Astrocyte (in vitro differentiated cells and primary cell): ENCODE results near the gene IL17A. TPM values are rescaled to one million over a fixed set of nuclear protein-coding genes. Genes with fewer than 3 reads are reported as not detected.

Experiments used
- DNase-seq: peaks from one replicate; pipeline ENCODE4 v3.0.0-alpha.2; 2010; ENCODE audit warnings: low read depth
- FAIRE-seq: peaks from 2 replicates; lab custom pipeline; 2011; peaks lifted over from hg19 to GRCh38; lab: Jason Lieb, UNC
- H2AFZ ChIP-seq: 2 replicates; pipeline ENCODE4 v1.6.0; 2012; ENCODE audit warnings: low read depth, low read length, inconsistent platforms
- H3K27ac ChIP-seq: 2 replicates; pipeline ENCODE4 v1.5.1; 2011; ENCODE audit warnings: low read depth, low read length, inconsistent platforms
- H3K27me3 ChIP-seq: 2 replicates; pipeline ENCODE4 v1.6.0; 2011; ENCODE audit warnings: low read length, inconsistent platforms; ENCODE audit not compliant: insufficient read depth
- H3K36me3 ChIP-seq: 2 replicates; pipeline ENCODE4 v1.5.1; 2011; ENCODE audit warnings: low read length, inconsistent platforms; ENCODE audit not compliant: insufficient read depth
- H3K4me1 ChIP-seq: 2 replicates; pipeline ENCODE4 v1.5.1; 2011; ENCODE audit warnings: low read length, inconsistent platforms; ENCODE audit not compliant: insufficient read depth
- H3K4me2 ChIP-seq: 2 replicates; pipeline ENCODE4 v1.6.0; 2012; ENCODE audit warnings: low read length, inconsistent platforms
- H3K4me3 ChIP-seq: 2 replicates; pipeline ENCODE4 v1.5.1; 2011; ENCODE audit warnings: low read depth, mild to moderate bottlenecking, low read length, inconsistent platforms; ENCODE audit not compliant: insufficient read depth
- H3K79me2 ChIP-seq: 2 replicates; pipeline ENCODE4 v1.6.0; 2012; ENCODE audit warnings: mild to moderate bottlenecking, low read length, inconsistent platforms; ENCODE audit not compliant: insufficient read depth
- H3K9ac ChIP-seq: 2 replicates; pipeline ENCODE4 v1.6.0; 2012; ENCODE audit warnings: mild to moderate bottlenecking, low read length, inconsistent platforms
- H3K9me3 ChIP-seq: 2 replicates; pipeline ENCODE4 v1.5.1; 2012; ENCODE audit warnings: low read depth, mild to moderate bottlenecking, low read length, inconsistent platforms; ENCODE audit not compliant: insufficient read depth
- H4K20me1 ChIP-seq: 2 replicates; pipeline ENCODE4 v1.6.0; 2012; ENCODE audit warnings: low read length, inconsistent platforms; ENCODE audit not compliant: insufficient read depth
- H3K27ac Mint-ChIP-seq: one replicate; pipeline ENCODE4 v1.8.0; 2021; ENCODE audit warnings: mild to moderate bottlenecking, mixed read lengths; ENCODE audit not compliant: unreplicated experiment
- H3K27me3 Mint-ChIP-seq: one replicate; pipeline ENCODE4 v1.8.0; 2021; ENCODE audit warnings: low read depth, mixed read lengths; ENCODE audit not compliant: unreplicated experiment
- H3K36me3 Mint-ChIP-seq: one replicate; pipeline ENCODE4 v1.8.0; 2021; ENCODE audit warnings: low read depth, mixed read lengths; ENCODE audit not compliant: unreplicated experiment
- H3K4me1 Mint-ChIP-seq: one replicate; pipeline ENCODE4 v1.8.0; 2021; ENCODE audit warnings: low read depth, mixed read lengths; ENCODE audit not compliant: unreplicated experiment
- H3K4me3 Mint-ChIP-seq: one replicate; pipeline ENCODE4 v1.8.0; 2021; ENCODE audit warnings: mild to moderate bottlenecking, moderate library complexity, mixed read lengths; ENCODE audit not compliant: unreplicated experiment
- H3K9me3 Mint-ChIP-seq: one replicate; pipeline ENCODE4 v1.8.0; 2021; ENCODE audit warnings: mild to moderate bottlenecking, mixed read lengths; ENCODE audit not compliant: unreplicated experiment
- EZH2 ChIP-seq: IDR thresholded peaks from 2 replicates; pipeline ENCODE4 v1.6.1; 2012; ENCODE audit warnings: mild to moderate bottlenecking, low read length, inconsistent platforms; ENCODE audit not compliant: insufficient read depth
- total RNA-seq: library from RNA; stranded (reverse); gene quantifications from 2 replicates; pipeline ENCODE4 v1.2.1, GENCODE V29; 2021
- TF ChIP-seq, protein P1 (sequence below): IDR thresholded peaks from 2 replicates; pipeline ENCODE4 v1.5.1; 2011; ENCODE audit warnings: low read depth, mild to moderate bottlenecking, inconsistent platforms, low read length, moderate library complexity; ENCODE audit not compliant: insufficient read depth

The IL17A gene
- total RNA-seq, 1 donor from 2014 or later = not detected

DNA sequence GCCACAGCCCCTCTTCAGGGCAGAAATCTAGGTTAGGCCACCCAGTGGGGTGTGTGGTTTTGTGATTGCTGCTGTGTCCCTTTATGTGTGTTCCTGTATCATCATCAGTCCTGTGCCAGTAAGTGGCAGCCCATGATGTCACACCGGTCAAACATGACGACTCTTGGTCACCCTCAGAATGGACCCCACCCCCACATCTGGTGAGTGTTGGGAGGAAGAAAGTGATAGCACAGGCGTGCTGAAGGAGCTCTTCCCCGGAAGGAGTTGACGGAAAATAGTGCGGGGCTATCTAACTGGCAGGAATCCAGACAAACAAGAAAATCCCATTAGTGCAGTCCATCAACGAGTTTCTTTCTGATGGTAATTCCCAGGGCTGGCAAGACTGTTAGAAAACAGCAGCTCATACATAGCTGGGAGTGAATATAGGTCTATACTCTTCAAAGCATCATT, 33.4 kb upstream of the IL17A start:
- no peak overlapping the region for H3K9ac ChIP-seq

DNA sequence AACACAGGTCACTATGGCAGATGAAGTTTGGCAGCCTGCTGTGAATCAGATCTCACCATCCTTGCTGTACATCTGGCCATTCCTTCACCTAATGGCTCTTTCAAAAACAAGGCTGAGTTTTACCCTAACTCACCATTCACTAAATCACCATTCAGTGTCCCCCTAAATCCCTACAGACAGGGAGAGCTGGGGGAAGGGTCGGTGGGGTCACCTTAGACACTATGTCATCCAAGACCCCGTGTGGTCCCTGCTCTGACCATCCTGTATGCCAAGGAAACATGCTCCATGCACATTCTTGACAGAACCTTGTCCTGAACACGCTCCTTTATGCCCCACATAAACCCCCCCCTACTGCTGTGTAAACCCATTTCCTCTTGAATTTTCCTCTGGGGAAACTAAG, 31.8 kb upstream of the IL17A start:
- H3K9me3 Mint-ChIP-seq = peaks cover 2% of the 10 kb centered on the region
- H3K27me3 Mint-ChIP-seq = peaks cover 7% of the 10 kb centered on the region
- Histone ChIP-seq H3K4me1 (no peaks in the 10 kb centered on the region), H3K9ac (no peak overlapping the region), H3K27me3 (no peaks in the 10 kb centered on the region), H3K36me3 (no peaks in the 10 kb centered on the region), H4K20me1 (no peaks in the 10 kb centered on the region), H3K27ac (no peak overlapping the region), H3K9me3 (no peaks in the 10 kb centered on the region), H3K4me3 (no peak overlapping the region), H3K79me2 (no peaks in the 10 kb centered on the region), H3K4me2 (no peak overlapping the region), H2AFZ (no peak overlapping the region)
- TF ChIP-seq, protein P1, sequence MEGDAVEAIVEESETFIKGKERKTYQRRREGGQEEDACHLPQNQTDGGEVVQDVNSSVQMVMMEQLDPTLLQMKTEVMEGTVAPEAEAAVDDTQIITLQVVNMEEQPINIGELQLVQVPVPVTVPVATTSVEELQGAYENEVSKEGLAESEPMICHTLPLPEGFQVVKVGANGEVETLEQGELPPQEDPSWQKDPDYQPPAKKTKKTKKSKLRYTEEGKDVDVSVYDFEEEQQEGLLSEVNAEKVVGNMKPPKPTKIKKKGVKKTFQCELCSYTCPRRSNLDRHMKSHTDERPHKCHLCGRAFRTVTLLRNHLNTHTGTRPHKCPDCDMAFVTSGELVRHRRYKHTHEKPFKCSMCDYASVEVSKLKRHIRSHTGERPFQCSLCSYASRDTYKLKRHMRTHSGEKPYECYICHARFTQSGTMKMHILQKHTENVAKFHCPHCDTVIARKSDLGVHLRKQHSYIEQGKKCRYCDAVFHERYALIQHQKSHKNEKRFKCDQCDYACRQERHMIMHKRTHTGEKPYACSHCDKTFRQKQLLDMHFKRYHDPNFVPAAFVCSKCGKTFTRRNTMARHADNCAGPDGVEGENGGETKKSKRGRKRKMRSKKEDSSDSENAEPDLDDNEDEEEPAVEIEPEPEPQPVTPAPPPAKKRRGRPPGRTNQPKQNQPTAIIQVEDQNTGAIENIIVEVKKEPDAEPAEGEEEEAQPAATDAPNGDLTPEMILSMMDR = no peak
- no peak for TF ChIP-seq EZH2
- peaks cover 2% of the 10 kb centered on the region for H3K36me3 Mint-ChIP-seq
- FAIRE-seq (no peak), DNase-seq (no peak)
- no peak overlapping the region for H3K27ac Mint-ChIP-seq
- no peak overlapping the region for H3K4me3 Mint-ChIP-seq
- H3K4me1 Mint-ChIP-seq = peaks cover 20% of the 10 kb centered on the region

More for the DNA sequence above, 33.4 kb upstream of the IL17A start:
- no peak overlapping the region for H3K27ac ChIP-seq
- H2AFZ ChIP-seq = no peak overlapping the region
- no peak overlapping the region for H3K4me3 Mint-ChIP-seq
- peaks cover 20% of the 10 kb centered on the region for H3K4me1 Mint-ChIP-seq
- FAIRE-seq = no peak
- TF ChIP-seq, protein P1 = no peak
- TF ChIP-seq EZH2 = no peak
- H3K36me3 Mint-ChIP-seq = peaks cover 2% of the 10 kb centered on the region
- H3K4me3 ChIP-seq = no peak overlapping the region
- H3K4me1 ChIP-seq = no peaks in the 10 kb centered on the region
- H3K27ac Mint-ChIP-seq = no peak overlapping the region
- H3K27me3 ChIP-seq = no peaks in the 10 kb centered on the region
- H4K20me1 ChIP-seq = no peaks in the 10 kb centered on the region
- no peaks in the 10 kb centered on the region for H3K79me2 ChIP-seq
- peaks cover 9% of the 10 kb centered on the region for H3K27me3 Mint-ChIP-seq
- no peak for DNase-seq
- H3K9me3 Mint-ChIP-seq = peaks cover 2% of the 10 kb centered on the region
- no peaks in the 10 kb centered on the region for H3K36me3 ChIP-seq
- no peaks in the 10 kb centered on the region for H3K9me3 ChIP-seq
- H3K4me2 ChIP-seq = no peak overlapping the region

DNA sequence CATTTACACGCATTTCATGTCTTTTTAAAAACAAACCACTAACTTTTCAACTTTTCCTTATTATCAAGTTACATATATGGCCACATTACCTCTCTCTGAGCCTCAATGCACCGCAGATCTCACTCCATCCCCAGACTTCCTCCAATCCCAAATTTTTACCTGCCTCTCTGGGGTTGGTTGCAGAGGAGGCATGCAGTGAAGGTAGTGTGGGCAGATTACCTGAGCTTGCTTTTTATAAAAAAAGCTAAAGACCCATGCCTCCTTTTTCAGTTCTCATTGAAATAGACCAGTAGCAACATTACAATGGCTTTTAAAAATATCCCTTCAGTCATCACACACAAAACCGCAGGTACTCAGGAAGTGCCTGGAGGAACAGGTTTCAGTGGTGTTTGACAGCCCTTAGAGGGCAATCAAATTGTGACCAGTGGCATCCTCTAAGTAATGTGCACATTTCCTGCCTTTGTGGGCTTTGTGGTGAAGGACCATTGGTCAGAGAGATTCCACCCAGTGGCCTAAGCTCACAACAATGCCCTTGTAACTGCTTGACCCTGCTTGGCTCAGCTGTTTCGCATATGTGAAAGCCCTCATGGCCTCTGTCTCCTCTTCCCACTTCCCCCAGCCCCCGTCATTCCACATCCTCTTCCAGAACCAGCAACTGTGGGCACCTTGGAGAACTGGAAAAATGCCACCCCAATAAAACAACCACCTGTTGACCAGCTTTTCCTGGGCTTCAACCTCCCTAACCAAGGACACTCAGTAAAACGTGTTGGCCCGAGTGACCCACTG, 30.2 kb upstream of the IL17A start:
- no peak overlapping the region for H3K4me3 Mint-ChIP-seq
- DNase-seq (peak; percentile 7), FAIRE-seq (no peak)
- H3K4me2 ChIP-seq = no peak overlapping the region
- peaks cover 6% of the 10 kb centered on the region for H3K9me3 Mint-ChIP-seq
- peaks cover 20% of the 10 kb centered on the region for H3K4me1 Mint-ChIP-seq
- TF ChIP-seq, protein P1 = no peak
- no peak for TF ChIP-seq EZH2
- H4K20me1 ChIP-seq = no peaks in the 10 kb centered on the region
- peaks cover 2% of the 10 kb centered on the region for H3K36me3 Mint-ChIP-seq
- H3K79me2 ChIP-seq = no peaks in the 10 kb centered on the region
- H3K27ac Mint-ChIP-seq = no peak overlapping the region
- no peak overlapping the region for H2AFZ ChIP-seq
- no peaks in the 10 kb centered on the region for H3K27me3 ChIP-seq
- H3K36me3 ChIP-seq = no peaks in the 10 kb centered on the region
- H3K9ac ChIP-seq = no peak overlapping the region
- no peaks in the 10 kb centered on the region for H3K4me1 ChIP-seq
- H3K4me3 ChIP-seq = no peak overlapping the region
- no peak overlapping the region for H3K27ac ChIP-seq
- H3K27me3 Mint-ChIP-seq = peaks cover 7% of the 10 kb centered on the region
- no peaks in the 10 kb centered on the region for H3K9me3 ChIP-seq
